ENCODE results near the gene MICOS13. TPM values are rescaled to one million over a fixed set of nuclear protein-coding genes. Genes with fewer than 3 reads are reported as not detected.

The MICOS13 gene
- polyA plus RNA-seq, 1 of the 3 experiments (the other 2 are of a cell fraction), result 112 TPM

DNA sequence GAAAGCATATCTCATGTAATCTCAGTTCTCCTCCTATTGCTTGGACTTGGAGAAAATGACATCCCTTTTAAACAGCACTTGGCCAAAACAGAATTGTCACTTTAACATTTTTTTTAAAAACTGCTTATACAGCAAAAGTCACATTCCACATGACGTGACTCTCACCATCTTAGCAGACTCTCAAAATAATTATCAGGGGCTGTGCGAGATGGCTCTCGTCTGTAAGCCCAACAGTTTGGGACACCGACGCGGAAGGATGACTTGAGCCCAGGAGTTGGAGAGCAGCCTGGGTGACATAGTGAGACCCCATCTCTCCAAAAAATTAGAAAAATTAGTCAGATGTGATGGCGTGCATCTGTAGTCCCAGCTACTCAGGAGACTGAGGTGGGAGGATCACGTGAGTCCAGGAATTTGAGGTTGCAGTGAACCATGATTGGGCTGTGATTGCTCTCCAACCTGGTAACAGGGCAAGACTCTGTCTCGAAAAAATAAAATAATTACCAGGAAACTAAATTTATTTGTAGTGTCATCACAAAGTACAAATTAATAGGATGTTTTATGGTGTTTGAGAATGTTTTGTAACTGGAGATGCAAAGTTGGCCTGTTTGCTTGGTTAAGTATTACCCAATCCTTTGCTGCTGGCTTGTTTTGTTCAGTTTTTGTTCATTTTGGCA is 48.6 kb downstream of the MICOS13 start:
- Histone ChIP-seq H3K4me3 (ENCODE audit: low read depth in 2 of 2, low read length in 1 of 2) (no peak overlapping the region), H3K79me2 (ENCODE audit: insufficient read depth) (peaks cover 100% of the 10 kb centered on the region), H2AFZ (ENCODE audit: low read depth) (no peak overlapping the region), H4K20me1 (ENCODE audit: insufficient read depth) (peaks cover 94% of the 10 kb centered on the region), H3F3A (replicated peaks; ENCODE audit: insufficient read depth) (peaks cover 5% of the 10 kb centered on the region), H3K9ac (no peak overlapping the region), H3K9me3 (no peaks in the 10 kb centered on the region), H3K27me3 (ENCODE audit: insufficient read depth) (no peaks in the 10 kb centered on the region), H3K27ac (ENCODE audit: low read depth in 2 of 2, low read length in 1 of 2) (no peak overlapping the region), H3K4me2 (no peak overlapping the region), H3K9me2 (no peaks in the 10 kb centered on the region), H3K4me1 (ENCODE audit: control insufficient read depth in 1 of 2, insufficient read depth in 2 of 2, low read depth in 1 of 2, low read length in 1 of 2) (peaks cover 0 to 3% of the 10 kb centered on the region in 2 experiments; a peak in 1 of 4 replicates), H3K36me3 (replicated peaks in 1 of 2; ENCODE audit: control insufficient read depth in 1 of 2, insufficient read depth in 2 of 2, low read length in 1 of 2) (peaks cover 27 to 57% of the 10 kb centered on the region in 2 experiments)
- no peak for DNase-seq
- CTCF ChIA-PET, result interaction anchor here (0.9 kb wide), 1 partner anchor 39 kb away, joined by 6 read pairs; no protein-coding TSS in a partner anchor
- POLR2A ChIA-PET, result no interaction called here
- TF ChIP-seq, protein P1, sequence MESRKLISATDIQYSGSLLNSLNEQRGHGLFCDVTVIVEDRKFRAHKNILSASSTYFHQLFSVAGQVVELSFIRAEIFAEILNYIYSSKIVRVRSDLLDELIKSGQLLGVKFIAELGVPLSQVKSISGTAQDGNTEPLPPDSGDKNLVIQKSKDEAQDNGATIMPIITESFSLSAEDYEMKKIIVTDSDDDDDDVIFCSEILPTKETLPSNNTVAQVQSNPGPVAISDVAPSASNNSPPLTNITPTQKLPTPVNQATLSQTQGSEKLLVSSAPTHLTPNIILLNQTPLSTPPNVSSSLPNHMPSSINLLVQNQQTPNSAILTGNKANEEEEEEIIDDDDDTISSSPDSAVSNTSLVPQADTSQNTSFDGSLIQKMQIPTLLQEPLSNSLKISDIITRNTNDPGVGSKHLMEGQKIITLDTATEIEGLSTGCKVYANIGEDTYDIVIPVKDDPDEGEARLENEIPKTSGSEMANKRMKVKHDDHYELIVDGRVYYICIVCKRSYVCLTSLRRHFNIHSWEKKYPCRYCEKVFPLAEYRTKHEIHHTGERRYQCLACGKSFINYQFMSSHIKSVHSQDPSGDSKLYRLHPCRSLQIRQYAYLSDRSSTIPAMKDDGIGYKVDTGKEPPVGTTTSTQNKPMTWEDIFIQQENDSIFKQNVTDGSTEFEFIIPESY (IDR thresholded peaks at IDR 0.05; ENCODE audit: borderline replicate concordance, low read depth), result no peak
- no peak for TF ChIP-seq MXI1 (IDR thresholded peaks at IDR 0.05; ENCODE audit: low read depth, low read length)
- TF ChIP-seq GATA2 (CRISPR knock-in tag; IDR thresholded peaks at IDR 0.05), result no peak
- no peak for TF ChIP-seq FOXM1 (IDR thresholded peaks at IDR 0.05; ENCODE audit: low read depth)
- TF ChIP-seq MEF2A (IDR thresholded peaks at IDR 0.05; ENCODE audit: borderline replicate concordance, low read depth), result no peak
- TF ChIP-seq, protein P2, sequence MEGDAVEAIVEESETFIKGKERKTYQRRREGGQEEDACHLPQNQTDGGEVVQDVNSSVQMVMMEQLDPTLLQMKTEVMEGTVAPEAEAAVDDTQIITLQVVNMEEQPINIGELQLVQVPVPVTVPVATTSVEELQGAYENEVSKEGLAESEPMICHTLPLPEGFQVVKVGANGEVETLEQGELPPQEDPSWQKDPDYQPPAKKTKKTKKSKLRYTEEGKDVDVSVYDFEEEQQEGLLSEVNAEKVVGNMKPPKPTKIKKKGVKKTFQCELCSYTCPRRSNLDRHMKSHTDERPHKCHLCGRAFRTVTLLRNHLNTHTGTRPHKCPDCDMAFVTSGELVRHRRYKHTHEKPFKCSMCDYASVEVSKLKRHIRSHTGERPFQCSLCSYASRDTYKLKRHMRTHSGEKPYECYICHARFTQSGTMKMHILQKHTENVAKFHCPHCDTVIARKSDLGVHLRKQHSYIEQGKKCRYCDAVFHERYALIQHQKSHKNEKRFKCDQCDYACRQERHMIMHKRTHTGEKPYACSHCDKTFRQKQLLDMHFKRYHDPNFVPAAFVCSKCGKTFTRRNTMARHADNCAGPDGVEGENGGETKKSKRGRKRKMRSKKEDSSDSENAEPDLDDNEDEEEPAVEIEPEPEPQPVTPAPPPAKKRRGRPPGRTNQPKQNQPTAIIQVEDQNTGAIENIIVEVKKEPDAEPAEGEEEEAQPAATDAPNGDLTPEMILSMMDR (IDR thresholded peaks at IDR 0.05), result no peak
- TF ChIP-seq, protein P3, sequence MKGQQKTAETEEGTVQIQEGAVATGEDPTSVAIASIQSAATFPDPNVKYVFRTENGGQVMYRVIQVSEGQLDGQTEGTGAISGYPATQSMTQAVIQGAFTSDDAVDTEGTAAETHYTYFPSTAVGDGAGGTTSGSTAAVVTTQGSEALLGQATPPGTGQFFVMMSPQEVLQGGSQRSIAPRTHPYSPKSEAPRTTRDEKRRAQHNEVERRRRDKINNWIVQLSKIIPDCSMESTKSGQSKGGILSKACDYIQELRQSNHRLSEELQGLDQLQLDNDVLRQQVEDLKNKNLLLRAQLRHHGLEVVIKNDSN (IDR thresholded peaks at IDR 0.05; ENCODE audit: borderline replicate concordance, low read depth), result no peak
- TF ChIP-seq TCF12 (IDR thresholded peaks at IDR 0.05), result no peak
- no peak for TF ChIP-seq NFIC (IDR thresholded peaks at IDR 0.05; ENCODE audit: borderline replicate concordance)
- TF ChIP-seq EZH2phosphoT487 (IDR thresholded peaks at IDR 0.05; ENCODE audit: borderline replicate concordance, low read depth), result no peak
- no peak for TF ChIP-seq EP300 (IDR thresholded peaks at IDR 0.05; ENCODE audit: borderline replicate concordance in 1 of 2, low read depth in 1 of 2, low read length in 1 of 2)
- TF ChIP-seq JUND (IDR thresholded peaks at IDR 0.05), result no peak
- TF ChIP-seq, protein P4, sequence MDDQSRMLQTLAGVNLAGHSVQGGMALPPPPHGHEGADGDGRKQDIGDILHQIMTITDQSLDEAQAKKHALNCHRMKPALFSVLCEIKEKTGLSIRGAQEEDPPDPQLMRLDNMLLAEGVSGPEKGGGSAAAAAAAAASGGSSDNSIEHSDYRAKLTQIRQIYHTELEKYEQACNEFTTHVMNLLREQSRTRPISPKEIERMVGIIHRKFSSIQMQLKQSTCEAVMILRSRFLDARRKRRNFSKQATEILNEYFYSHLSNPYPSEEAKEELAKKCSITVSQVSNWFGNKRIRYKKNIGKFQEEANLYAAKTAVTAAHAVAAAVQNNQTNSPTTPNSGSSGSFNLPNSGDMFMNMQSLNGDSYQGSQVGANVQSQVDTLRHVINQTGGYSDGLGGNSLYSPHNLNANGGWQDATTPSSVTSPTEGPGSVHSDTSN (IDR thresholded peaks at IDR 0.05), result no peak
- no peak for TF ChIP-seq SIN3A (IDR thresholded peaks at IDR 0.05; ENCODE audit: borderline replicate concordance, low read depth, low read length)
- TF ChIP-seq POLR2AphosphoS5 (IDR thresholded peaks at IDR 0.05; ENCODE audit: low read depth, low read length), result no peak
- no peak for TF ChIP-seq GABPA (IDR thresholded peaks at IDR 0.05; ENCODE audit: low read depth)
- TF ChIP-seq ELF1 (IDR thresholded peaks at IDR 0.05), result no peak
- no peak for TF ChIP-seq NRF1 (IDR thresholded peaks at IDR 0.05; ENCODE audit: low read depth, low read length)
- TF ChIP-seq, protein P5, sequence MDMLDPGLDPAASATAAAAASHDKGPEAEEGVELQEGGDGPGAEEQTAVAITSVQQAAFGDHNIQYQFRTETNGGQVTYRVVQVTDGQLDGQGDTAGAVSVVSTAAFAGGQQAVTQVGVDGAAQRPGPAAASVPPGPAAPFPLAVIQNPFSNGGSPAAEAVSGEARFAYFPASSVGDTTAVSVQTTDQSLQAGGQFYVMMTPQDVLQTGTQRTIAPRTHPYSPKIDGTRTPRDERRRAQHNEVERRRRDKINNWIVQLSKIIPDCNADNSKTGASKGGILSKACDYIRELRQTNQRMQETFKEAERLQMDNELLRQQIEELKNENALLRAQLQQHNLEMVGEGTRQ (IDR thresholded peaks at IDR 0.05; ENCODE audit: borderline replicate concordance, low read depth, low read length), result no peak
- 93% methylated on average over 9 of the region's 9 CpGs for WGBS (ENCODE audit: low lambda C conversion rate)

Measured in SK-N-SH (cell line).